ENCODE data around the gene ABHD15.
A peak's percentile ranks its signal among the peaks of the same experiment; 100 is the strongest.

ABHD15 gene, protein sequence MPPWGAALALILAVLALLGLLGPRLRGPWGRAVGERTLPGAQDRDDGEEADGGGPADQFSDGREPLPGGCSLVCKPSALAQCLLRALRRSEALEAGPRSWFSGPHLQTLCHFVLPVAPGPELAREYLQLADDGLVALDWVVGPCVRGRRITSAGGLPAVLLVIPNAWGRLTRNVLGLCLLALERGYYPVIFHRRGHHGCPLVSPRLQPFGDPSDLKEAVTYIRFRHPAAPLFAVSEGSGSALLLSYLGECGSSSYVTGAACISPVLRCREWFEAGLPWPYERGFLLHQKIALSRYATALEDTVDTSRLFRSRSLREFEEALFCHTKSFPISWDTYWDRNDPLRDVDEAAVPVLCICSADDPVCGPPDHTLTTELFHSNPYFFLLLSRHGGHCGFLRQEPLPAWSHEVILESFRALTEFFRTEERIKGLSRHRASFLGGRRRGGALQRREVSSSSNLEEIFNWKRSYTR

DNA sequence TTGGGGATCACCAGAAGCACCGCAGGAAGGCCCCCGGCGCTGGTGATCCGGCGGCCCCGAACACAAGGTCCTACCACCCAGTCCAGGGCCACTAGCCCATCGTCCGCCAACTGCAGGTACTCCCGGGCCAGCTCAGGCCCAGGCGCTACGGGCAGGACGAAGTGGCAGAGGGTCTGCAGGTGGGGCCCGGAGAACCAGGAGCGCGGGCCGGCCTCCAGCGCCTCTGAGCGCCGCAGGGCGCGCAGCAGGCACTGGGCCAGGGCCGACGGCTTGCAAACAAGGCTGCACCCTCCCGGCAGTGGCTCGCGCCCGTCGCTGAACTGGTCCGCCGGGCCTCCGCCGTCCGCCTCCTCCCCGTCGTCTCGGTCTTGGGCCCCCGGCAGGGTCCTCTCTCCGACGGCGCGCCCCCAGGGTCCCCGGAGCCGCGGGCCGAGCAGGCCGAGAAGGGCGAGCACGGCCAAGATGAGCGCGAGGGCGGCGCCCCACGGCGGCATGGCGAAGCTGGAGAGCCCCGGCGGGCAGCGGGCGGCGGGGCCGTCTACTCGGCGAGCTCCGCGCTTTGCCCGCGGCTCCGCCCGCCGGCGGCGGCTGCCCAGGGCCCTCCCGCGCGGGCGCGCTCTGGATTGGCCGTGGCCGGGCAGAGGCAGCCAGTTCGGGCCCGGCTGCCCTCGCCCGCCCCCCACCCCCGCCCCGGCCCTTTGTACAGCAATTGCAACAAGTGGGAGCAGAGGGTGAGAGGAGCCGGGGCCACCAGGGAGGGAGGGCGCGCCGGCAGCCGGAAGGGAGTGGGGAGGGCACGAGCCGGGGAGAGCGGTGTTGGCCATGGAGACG is at the start of gene ABHD15:
ABHD15 (minus strand) TSS at position 565 of the 831 bp plus-strand sequence; CDS start at position 494, 71 bp downstream.
- DNase-seq (ENCODE audit: low spot score) = peak; percentile 86
- TF ChIP-seq, protein P1, sequence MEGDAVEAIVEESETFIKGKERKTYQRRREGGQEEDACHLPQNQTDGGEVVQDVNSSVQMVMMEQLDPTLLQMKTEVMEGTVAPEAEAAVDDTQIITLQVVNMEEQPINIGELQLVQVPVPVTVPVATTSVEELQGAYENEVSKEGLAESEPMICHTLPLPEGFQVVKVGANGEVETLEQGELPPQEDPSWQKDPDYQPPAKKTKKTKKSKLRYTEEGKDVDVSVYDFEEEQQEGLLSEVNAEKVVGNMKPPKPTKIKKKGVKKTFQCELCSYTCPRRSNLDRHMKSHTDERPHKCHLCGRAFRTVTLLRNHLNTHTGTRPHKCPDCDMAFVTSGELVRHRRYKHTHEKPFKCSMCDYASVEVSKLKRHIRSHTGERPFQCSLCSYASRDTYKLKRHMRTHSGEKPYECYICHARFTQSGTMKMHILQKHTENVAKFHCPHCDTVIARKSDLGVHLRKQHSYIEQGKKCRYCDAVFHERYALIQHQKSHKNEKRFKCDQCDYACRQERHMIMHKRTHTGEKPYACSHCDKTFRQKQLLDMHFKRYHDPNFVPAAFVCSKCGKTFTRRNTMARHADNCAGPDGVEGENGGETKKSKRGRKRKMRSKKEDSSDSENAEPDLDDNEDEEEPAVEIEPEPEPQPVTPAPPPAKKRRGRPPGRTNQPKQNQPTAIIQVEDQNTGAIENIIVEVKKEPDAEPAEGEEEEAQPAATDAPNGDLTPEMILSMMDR (IDR thresholded peaks at IDR 0.05; ENCODE audit: extremely low read depth, missing control alignments) = no peak

DNA sequence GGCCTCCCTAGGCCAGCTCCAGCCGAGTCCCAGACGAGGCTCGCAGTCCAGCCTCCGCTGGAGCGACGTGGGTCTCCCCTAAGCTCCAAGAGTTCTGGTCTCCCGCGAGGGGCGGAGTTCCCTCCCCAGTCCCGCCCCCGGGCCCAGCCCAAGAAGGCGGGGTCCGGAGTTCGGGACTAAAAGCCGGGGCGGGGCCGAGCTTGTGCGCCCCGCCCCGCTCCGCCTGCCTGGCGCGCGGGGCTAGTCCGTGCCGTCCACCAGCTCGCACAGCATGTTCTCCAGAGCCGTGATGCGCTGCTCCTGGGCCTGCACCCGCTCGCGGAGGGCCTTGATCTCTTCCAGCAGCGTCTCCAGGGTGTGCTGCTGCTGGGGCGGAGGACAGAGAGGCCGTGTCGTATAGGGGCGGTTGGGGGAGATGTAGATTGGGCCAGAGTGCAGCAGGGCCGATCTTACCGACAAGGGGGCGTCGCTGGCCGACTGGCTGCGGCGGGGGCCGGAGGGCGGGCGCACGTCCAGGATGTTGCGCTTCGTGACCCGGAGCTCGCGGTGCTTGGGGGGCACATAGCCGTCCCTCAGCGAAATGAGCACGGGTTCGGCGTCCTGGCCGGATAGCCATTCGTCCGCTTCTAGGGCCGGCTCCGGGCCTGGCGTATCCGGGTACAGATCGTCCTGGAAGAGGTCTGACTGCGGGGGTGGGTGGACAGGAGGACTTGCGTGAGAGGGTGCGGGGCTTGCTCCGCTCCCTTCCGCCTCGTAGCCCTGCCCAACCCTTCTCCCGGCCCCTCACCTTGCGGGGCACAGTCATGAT is 48.9 kb upstream of the ABHD15 start:
- TF ChIP-seq, protein P1 (IDR thresholded peaks at IDR 0.05; ENCODE audit: extremely low read depth, missing control alignments) = no peak
- peak; percentile 96 for DNase-seq (ENCODE audit: low spot score)

DNA sequence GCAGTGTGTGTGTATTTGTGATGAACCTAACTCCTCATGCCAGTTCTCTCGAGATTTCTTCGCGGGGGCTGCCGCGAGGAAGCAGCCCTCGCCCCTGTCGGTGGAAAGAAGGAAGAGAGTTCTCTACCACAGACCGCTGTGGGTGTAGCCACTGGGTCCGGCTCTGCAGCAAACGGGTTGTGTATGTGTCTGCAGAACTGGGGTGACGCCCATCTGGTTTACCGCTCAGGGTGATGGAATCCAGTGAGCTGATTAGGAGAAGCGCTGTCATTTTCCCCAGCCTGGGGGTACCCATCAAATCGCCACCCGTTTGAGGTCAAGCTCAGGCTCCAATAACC is 48.2 kb upstream of the ABHD15 start:
- DNase-seq (ENCODE audit: low spot score) = peak; percentile 62
- TF ChIP-seq, protein P1 (IDR thresholded peaks at IDR 0.05; ENCODE audit: extremely low read depth, missing control alignments) = no peak

DNA sequence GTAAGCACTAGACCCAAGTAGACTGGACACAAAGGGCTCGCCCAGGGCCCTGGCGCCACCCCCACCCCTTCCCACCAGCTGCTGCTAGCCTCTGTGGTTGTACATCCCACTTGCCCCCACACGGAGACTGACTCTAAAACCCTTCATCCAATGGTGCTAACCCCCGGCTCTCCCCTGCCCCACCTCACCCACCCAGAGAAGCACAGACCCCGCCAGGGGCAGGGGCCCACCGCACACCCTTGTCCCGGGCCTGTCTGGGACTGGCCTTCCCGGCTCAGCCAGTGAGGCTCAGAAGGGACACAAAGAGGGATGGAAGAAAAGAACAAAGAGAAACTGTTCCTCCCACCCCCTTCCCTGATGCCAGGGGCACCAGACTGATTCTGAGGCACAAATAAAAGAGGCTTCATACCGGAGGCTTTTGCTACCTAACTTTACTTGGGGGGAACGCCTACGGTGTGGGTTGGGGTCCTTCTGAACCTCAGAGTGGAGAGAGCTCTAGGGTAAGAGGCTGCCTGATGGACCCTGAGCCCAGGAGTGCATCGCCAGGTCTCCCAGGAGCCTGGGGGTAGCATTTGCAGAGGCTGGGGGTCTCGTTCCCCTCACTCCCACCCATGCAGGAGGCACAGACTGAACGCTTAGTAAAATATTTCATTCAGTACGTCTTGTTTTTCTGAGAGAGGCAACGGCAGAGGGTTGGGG is 47.7 kb upstream of the ABHD15 start:
- no peak for DNase-seq (ENCODE audit: low spot score)
- TF ChIP-seq, protein P1 (IDR thresholded peaks at IDR 0.05; ENCODE audit: extremely low read depth, missing control alignments) = no peak

DNA sequence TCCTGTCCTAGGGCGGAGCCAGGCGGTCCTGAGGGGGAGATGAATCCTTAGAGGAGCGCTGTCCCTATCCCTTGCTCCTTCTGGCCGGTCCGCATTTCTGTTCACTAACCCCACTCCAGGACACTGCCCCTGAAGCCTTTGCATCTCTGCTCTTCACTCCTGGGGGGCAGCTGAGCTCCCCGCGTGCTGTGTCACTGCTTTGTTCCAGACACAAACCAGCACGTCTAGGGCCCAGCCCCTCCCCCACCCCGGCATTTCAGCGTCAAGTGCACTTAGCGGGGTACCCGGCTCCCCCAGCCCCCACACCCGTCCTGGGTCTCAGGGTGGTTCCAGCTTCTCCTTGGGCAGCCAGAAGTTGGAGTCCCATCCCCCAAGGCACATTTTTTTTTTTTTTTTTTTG is 47.0 kb upstream of the ABHD15 start:
- TF ChIP-seq, protein P1 (IDR thresholded peaks at IDR 0.05; ENCODE audit: extremely low read depth, missing control alignments) = no peak
- no peak for DNase-seq (ENCODE audit: low spot score)

DNA sequence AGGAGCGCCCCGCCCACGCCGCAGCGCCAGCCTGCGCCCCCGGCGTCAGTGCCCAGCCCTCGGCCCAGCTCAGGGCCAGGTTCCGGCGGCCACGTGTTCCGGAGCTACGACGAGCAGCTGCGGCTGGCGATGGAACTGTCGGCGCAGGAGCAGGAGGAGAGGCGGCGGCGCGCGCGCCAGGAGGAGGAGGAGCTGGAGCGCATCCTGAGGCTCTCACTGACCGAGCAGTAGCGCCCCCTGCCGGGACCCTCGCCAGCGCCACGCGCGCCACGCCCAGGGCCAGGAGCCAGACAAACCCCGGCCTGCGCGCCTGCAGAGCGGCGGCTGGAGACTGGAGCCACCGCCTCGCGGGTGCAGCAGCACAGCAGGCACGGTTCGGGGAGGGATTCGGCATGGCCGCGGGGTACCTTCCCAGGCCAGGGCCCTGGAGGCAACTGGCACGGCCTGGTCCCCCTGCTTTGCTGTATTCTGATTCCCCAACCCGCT is 46.6 kb upstream of the ABHD15 start:
- DNase-seq (ENCODE audit: low spot score) = peak; percentile 91
- TF ChIP-seq, protein P1 (IDR thresholded peaks at IDR 0.05; ENCODE audit: extremely low read depth, missing control alignments) = peak; percentile 94
